IPS-18a (cell line): ENCODE measurements around the gene RUNX1.

Experiments
- H3K27ac ChIP-seq: one replicate; pipeline ENCODE4 v1.5.1; 2013; ENCODE audit warnings: low read length
- H3K27me3 ChIP-seq: one replicate; pipeline ENCODE4 v1.6.1; 2013; ENCODE audit warnings: mild to moderate bottlenecking, low read length; ENCODE audit not compliant: control insufficient read depth, insufficient read depth
- H3K36me3 ChIP-seq: one replicate; pipeline ENCODE4 v1.6.1; 2013; ENCODE audit warnings: low read depth, low read length; ENCODE audit not compliant: control insufficient read depth
- H3K4me1 ChIP-seq: one replicate; pipeline ENCODE4 v1.6.1; 2013; ENCODE audit warnings: low read depth, low read length; ENCODE audit not compliant: control insufficient read depth
- H3K4me3 ChIP-seq: one replicate; pipeline ENCODE4 v1.5.1; 2013; ENCODE audit warnings: low read length
- H3K9ac ChIP-seq: one replicate; pipeline ENCODE4 v1.6.1; 2013; ENCODE audit warnings: mild to moderate bottlenecking, low read length, moderate library complexity
- H3K9me3 ChIP-seq: one replicate; pipeline ENCODE4 v1.6.1; 2013; ENCODE audit warnings: low read depth, low read length; ENCODE audit not compliant: control insufficient read depth

Gene RUNX1

GRCh38 chr21:34754690-34755647 is 294.1 kb downstream of the RUNX1 start:
- Histone ChIP-seq H3K36me3 (no peaks in the 10 kb centered on the region), H3K9ac (no peak overlapping the region), H3K4me1 (no peaks in the 10 kb centered on the region), H3K27me3 (no peaks in the 10 kb centered on the region), H3K27ac (no peak overlapping the region), H3K4me3 (no peak overlapping the region), H3K9me3 (no peaks in the 10 kb centered on the region)

- Histone ChIP-seq H3K4me1 (no peaks in the 10 kb centered on the region), H3K27me3 (no peaks in the 10 kb centered on the region), H3K27ac (no peak overlapping the region)
These were observed 300.2 kb downstream of the RUNX1 start for GRCh38 chr21:34748862-34749261.

GRCh38 chr21:34745557-34746255 is 303.4 kb downstream of the RUNX1 start:
- no peaks in the 10 kb centered on the region for H3K9me3 ChIP-seq
- no peaks in the 10 kb centered on the region for H3K36me3 ChIP-seq
- no peaks in the 10 kb centered on the region for H3K27me3 ChIP-seq
- no peak overlapping the region for H3K9ac ChIP-seq
- H3K27ac ChIP-seq, result no peak overlapping the region
- no peaks in the 10 kb centered on the region for H3K4me1 ChIP-seq
- no peak overlapping the region for H3K4me3 ChIP-seq

More at GRCh38 chr21:34748862-34749261, 300.2 kb downstream of the RUNX1 start:
- no peak overlapping the region for H3K9ac ChIP-seq
- no peaks in the 10 kb centered on the region for H3K36me3 ChIP-seq
- H3K9me3 ChIP-seq, result no peaks in the 10 kb centered on the region
- no peak overlapping the region for H3K4me3 ChIP-seq

GRCh38 chr21:34744801-34745200 is 304.3 kb downstream of the RUNX1 start:
- no peak overlapping the region for H3K9ac ChIP-seq

GRCh38 chr21:34743831-34744230 is 305.3 kb downstream of the RUNX1 start:
- H3K9me3 ChIP-seq, result no peaks in the 10 kb centered on the region
- no peak overlapping the region for H3K27ac ChIP-seq
- no peaks in the 10 kb centered on the region for H3K4me1 ChIP-seq
- H3K4me3 ChIP-seq, result no peak overlapping the region
- no peaks in the 10 kb centered on the region for H3K27me3 ChIP-seq
- no peak overlapping the region for H3K9ac ChIP-seq
- H3K36me3 ChIP-seq, result no peaks in the 10 kb centered on the region

More at GRCh38 chr21:34744801-34745200, 304.3 kb downstream of the RUNX1 start:
- H3K27me3 ChIP-seq, result no peaks in the 10 kb centered on the region
- H3K4me3 ChIP-seq, result no peak overlapping the region
- H3K4me1 ChIP-seq, result no peaks in the 10 kb centered on the region
- no peak overlapping the region for H3K27ac ChIP-seq
- no peaks in the 10 kb centered on the region for H3K9me3 ChIP-seq
- no peaks in the 10 kb centered on the region for H3K36me3 ChIP-seq

- Histone ChIP-seq H3K36me3 (no peaks in the 10 kb centered on the region), H3K4me3 (no peak overlapping the region), H3K27me3 (no peaks in the 10 kb centered on the region), H3K4me1 (no peaks in the 10 kb centered on the region), H3K9me3 (no peaks in the 10 kb centered on the region), H3K27ac (no peak overlapping the region), H3K9ac (no peak overlapping the region)
These were observed 305.8 kb downstream of the RUNX1 start for GRCh38 chr21:34743285-34743684.

- H3K4me3 ChIP-seq, result no peak overlapping the region
- H3K9ac ChIP-seq, result no peak overlapping the region
- no peaks in the 10 kb centered on the region for H3K27me3 ChIP-seq
- no peaks in the 10 kb centered on the region for H3K4me1 ChIP-seq
- no peaks in the 10 kb centered on the region for H3K36me3 ChIP-seq
- no peak overlapping the region for H3K27ac ChIP-seq
- H3K9me3 ChIP-seq, result no peaks in the 10 kb centered on the region
These were observed 308.9 kb downstream of the RUNX1 start for GRCh38 chr21:34740198-34740597.
